LNCAP (cell line): ENCODE data around the gene BCAS1.

Experiments used
- CTCF ChIP-seq: fragments of 450-650 bp; IDR thresholded peaks from 2 replicates; pipeline ENCODE4 v1.5.1; 2017; ENCODE audit warnings: mild to moderate bottlenecking

BCAS1 gene

GRCh38 chr20:54092021-54092420, 21.6 kb upstream of the BCAS1 start:
- no peak for TF ChIP-seq CTCF

- TF ChIP-seq CTCF = no peak
Observed at GRCh38 chr20:54091120-54091480, 20.7 kb upstream of the BCAS1 start.

GRCh38 chr20:54090230-54091119, 20.1 kb upstream of the BCAS1 start:
- no peak for TF ChIP-seq CTCF

- no peak for TF ChIP-seq CTCF
Observed at GRCh38 chr20:54088430-54088829, 18.0 kb upstream of the BCAS1 start.

GRCh38 chr20:54086507-54087039, 16.2 kb upstream of the BCAS1 start:
- TF ChIP-seq CTCF = no peak

GRCh38 chr20:54085910-54086309, 15.5 kb upstream of the BCAS1 start:
- TF ChIP-seq CTCF = no peak

GRCh38 chr20:54085425-54085824, 15.0 kb upstream of the BCAS1 start:
- no peak for TF ChIP-seq CTCF
